Neural progenitor cell (in vitro differentiated cells): Measurements from ENCODE around the gene IGSF21. TPM values are rescaled to one million over a fixed set of nuclear protein-coding genes. Genes with fewer than 3 reads are reported as not detected.
A peak's percentile ranks its signal among the peaks of the same experiment; 100 is the strongest.

Experiments
- DNase-seq: peaks from one replicate; pipeline ENCODE4 v3.0.0-alpha.2; 2016; ENCODE audit warnings: low spot score
- H2AFZ ChIP-seq: fragments of 200-600 bp; sonication (generic); replicated peaks from 2 replicates; pipeline ENCODE4 v1.6.1; 2016; ENCODE audit warnings: antibody characterized with exemption
- H3F3A ChIP-seq: fragments of 200-600 bp; sonication (generic); 2 replicates; pipeline ENCODE4 v1.6.1; 2016; ENCODE audit warnings: antibody characterized with exemption, low read depth
- H3K27ac ChIP-seq: fragments of 200-600 bp; sonication (generic); 2 replicates; pipeline ENCODE4 v1.5.1; 2016; ENCODE audit warnings: mild to moderate bottlenecking
- H3K27me3 ChIP-seq: fragments of 200-600 bp; sonication (generic); 2 replicates; pipeline ENCODE4 v1.6.1; 2016; ENCODE audit warnings: mild to moderate bottlenecking, moderate library complexity
- H3K36me3 ChIP-seq: fragments of 200-600 bp; sonication (generic); 2 replicates; pipeline ENCODE4 v1.5.1; 2016
- H3K4me1 ChIP-seq: fragments of 200-600 bp; sonication (generic); 2 replicates; pipeline ENCODE4 v1.6.1; 2016; ENCODE audit warnings: mixed run types
- H3K4me2 ChIP-seq: fragments of 200-600 bp; sonication (generic); 2 replicates; pipeline ENCODE4 v1.6.1; 2016
- H3K4me3 ChIP-seq: fragments of 200-600 bp; sonication (generic); 2 replicates; pipeline ENCODE4 v1.5.1; 2016
- H3K79me2 ChIP-seq: fragments of 200-600 bp; sonication (generic); 2 replicates; pipeline ENCODE4 v1.6.1; 2016; ENCODE audit warnings: low read depth
- H3K9ac ChIP-seq: fragments of 200-600 bp; sonication (generic); 2 replicates; pipeline ENCODE4 v1.6.1; 2016
- H3K9me3 ChIP-seq: fragments of 200-600 bp; sonication (generic); 2 replicates; pipeline ENCODE4 v1.5.1; 2016; ENCODE audit warnings: low read depth
- H4K20me1 ChIP-seq: fragments of 200-600 bp; sonication (generic); 2 replicates; pipeline ENCODE4 v1.6.1; 2016; ENCODE audit warnings: low read depth
- H3K27ac Mint-ChIP-seq: 3 replicates; pipeline ENCODE4 v1.8.0; 2021; ENCODE audit warnings: mixed read lengths
- H3K27me3 Mint-ChIP-seq: 2 replicates; pipeline ENCODE4 v1.8.0; 2022; ENCODE audit warnings: low read depth, mild to moderate bottlenecking, inconsistent platforms, moderate library complexity, mixed read lengths; ENCODE audit not compliant: insufficient read depth
- H3K36me3 Mint-ChIP-seq: 3 replicates; pipeline ENCODE4 v1.8.0; 2021; ENCODE audit warnings: mixed read lengths
- H3K4me1 Mint-ChIP-seq: 3 replicates; pipeline ENCODE4 v1.8.0; 2021; ENCODE audit warnings: mixed read lengths
- H3K4me3 Mint-ChIP-seq: 3 replicates; pipeline ENCODE4 v1.8.0; 2021; ENCODE audit warnings: mild to moderate bottlenecking, moderate library complexity, mixed read lengths
- H3K9me3 Mint-ChIP-seq: 3 replicates; pipeline ENCODE4 v1.8.0; 2020; ENCODE audit warnings: mixed read lengths
- CTCF ChIP-seq: fragments of 200-600 bp; sonication (generic); IDR thresholded peaks from 2 replicates; pipeline ENCODE4 v1.5.1; 2017; ENCODE audit warnings: antibody characterized with exemption, mild to moderate bottlenecking
- EZH2 ChIP-seq: fragments of 200-600 bp; sonication (generic); IDR thresholded peaks from 2 replicates; pipeline ENCODE4 v1.6.1; 2017; ENCODE audit warnings: antibody characterized with exemption, mild to moderate bottlenecking, moderate library complexity
- EZH2phosphoT487 ChIP-seq: fragments of 200-600 bp; sonication (generic); IDR thresholded peaks from 2 replicates; pipeline ENCODE4 v1.6.1; 2017; ENCODE audit warnings: antibody characterized with exemption
- total RNA-seq: library from RNA; depleted of rRNA; stranded (reverse); fragments of >200 nt; gene quantifications from 2 replicates; pipeline ENCODE4 v1.2.3, GENCODE V29; 2015; ENCODE audit warnings: low replicate concordance

Gene IGSF21
- total RNA-seq, 1 donor from 2014 or later, result 1.7 TPM

DNA sequence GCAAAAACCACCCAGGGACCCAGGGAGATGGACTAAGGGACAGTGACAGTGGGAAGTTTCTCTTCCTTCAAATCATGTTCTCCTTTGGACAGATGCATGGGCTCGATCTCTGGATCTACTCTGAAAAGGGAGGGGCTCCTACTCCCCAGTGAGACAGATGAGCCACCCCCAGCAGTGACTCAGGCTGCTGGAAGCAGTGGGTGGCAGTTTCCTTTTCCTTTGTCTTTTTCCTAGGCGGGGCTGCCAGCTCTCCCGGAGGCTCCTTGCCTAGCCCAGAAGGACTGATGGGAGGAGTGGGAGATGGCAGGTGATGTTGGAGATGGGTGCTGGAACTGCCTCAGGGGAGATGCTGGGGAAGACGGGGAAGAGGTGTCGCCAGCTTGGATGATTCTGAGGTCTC is 41.0 kb upstream of the IGSF21 start:
- Mint-ChIP-seq H3K27ac (no peak overlapping the region), H3K27me3 (peaks cover 17% of the 10 kb centered on the region), H3K4me3 (no peak overlapping the region), H3K9me3 (no peaks in the 10 kb centered on the region), H3K36me3 (no peaks in the 10 kb centered on the region), H3K4me1 (no peaks in the 10 kb centered on the region)
- Histone ChIP-seq H3K4me2 (no peak overlapping the region), H4K20me1 (no peaks in the 10 kb centered on the region), H2AFZ (no peak overlapping the region), H3K27me3 (peaks cover 7% of the 10 kb centered on the region), H3K9me3 (no peaks in the 10 kb centered on the region), H3K79me2 (no peaks in the 10 kb centered on the region), H3F3A (no peaks in the 10 kb centered on the region), H3K36me3 (no peaks in the 10 kb centered on the region), H3K9ac (no peak overlapping the region), H3K27ac (no peak overlapping the region), H3K4me1 (no peaks in the 10 kb centered on the region), H3K4me3 (no peak overlapping the region)
- no peak for DNase-seq
- no peak for TF ChIP-seq EZH2phosphoT487
- no peak for TF ChIP-seq EZH2
- TF ChIP-seq CTCF, result no peak

DNA sequence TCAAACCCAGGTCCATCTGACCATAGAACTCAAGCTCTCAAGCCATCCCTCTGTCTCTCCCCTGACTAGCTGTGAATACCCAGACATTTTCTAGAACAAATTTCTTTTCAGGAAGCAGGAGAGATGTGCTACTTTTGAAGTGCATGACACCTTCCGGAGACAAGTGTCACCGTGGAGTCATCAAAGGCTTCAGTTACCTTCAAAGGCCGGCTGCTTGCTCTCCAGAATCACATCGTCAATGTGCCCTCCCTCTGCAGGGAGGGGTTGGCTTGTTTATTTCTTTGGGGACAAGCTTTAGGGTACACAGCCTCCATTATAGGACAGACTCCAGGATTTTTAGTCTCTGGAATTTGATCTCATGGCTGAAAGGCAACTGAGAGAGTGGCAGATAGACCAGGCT is 37.7 kb upstream of the IGSF21 start:
- no peaks in the 10 kb centered on the region for H3K9me3 ChIP-seq

GRCh38 chr1:18072066-18072465 is 35.5 kb upstream of the IGSF21 start:
- no peaks in the 10 kb centered on the region for H3K36me3 ChIP-seq
- peak overlapping the region; percentile 20 for H3K27ac Mint-ChIP-seq
- no peak overlapping the region for H3K27ac ChIP-seq
- no peak overlapping the region for H2AFZ ChIP-seq
- no peaks in the 10 kb centered on the region for H3K9me3 Mint-ChIP-seq
- no peaks in the 10 kb centered on the region for H4K20me1 ChIP-seq
- no peak for TF ChIP-seq CTCF
- no peak for TF ChIP-seq EZH2
- no peaks in the 10 kb centered on the region for H3K27me3 ChIP-seq
- peaks cover 11% of the 10 kb centered on the region for H3K27me3 Mint-ChIP-seq
- H3K9me3 ChIP-seq, result no peaks in the 10 kb centered on the region
- H3K4me3 ChIP-seq, result no peak overlapping the region
- no peak for DNase-seq
- H3K36me3 Mint-ChIP-seq, result no peaks in the 10 kb centered on the region
- H3K4me2 ChIP-seq, result no peak overlapping the region
- H3K4me1 Mint-ChIP-seq, result peaks cover 10% of the 10 kb centered on the region
- no peak overlapping the region for H3K4me3 Mint-ChIP-seq
- H3F3A ChIP-seq, result no peaks in the 10 kb centered on the region
- H3K79me2 ChIP-seq, result no peaks in the 10 kb centered on the region
- no peaks in the 10 kb centered on the region for H3K4me1 ChIP-seq
- no peak overlapping the region for H3K9ac ChIP-seq

More for the DNA sequence above, 37.7 kb upstream of the IGSF21 start:
- H3K9ac ChIP-seq, result no peak overlapping the region
- H3K27ac ChIP-seq, result no peak overlapping the region
- H3K27me3 ChIP-seq, result peaks cover 1% of the 10 kb centered on the region
- no peak for TF ChIP-seq CTCF
- Mint-ChIP-seq H3K27me3 (peaks cover 14% of the 10 kb centered on the region), H3K4me1 (peaks cover 9% of the 10 kb centered on the region), H3K4me3 (no peak overlapping the region), H3K27ac (no peak overlapping the region), H3K9me3 (no peaks in the 10 kb centered on the region), H3K36me3 (no peaks in the 10 kb centered on the region)
- no peaks in the 10 kb centered on the region for H3K36me3 ChIP-seq
- H3K4me1 ChIP-seq, result no peaks in the 10 kb centered on the region
- no peak for DNase-seq
- no peaks in the 10 kb centered on the region for H3K79me2 ChIP-seq
- no peak overlapping the region for H3K4me3 ChIP-seq
- no peak overlapping the region for H3K4me2 ChIP-seq
- no peaks in the 10 kb centered on the region for H4K20me1 ChIP-seq
- H2AFZ ChIP-seq, result no peak overlapping the region
- H3F3A ChIP-seq, result no peaks in the 10 kb centered on the region
